ENCODE results near the gene NMNAT3. TPM values are rescaled to one million over a fixed set of nuclear protein-coding genes. Genes with fewer than 3 reads are reported as not detected.

NMNAT3 gene
- total RNA-seq, 1 donor from 2014 or later = 1.2 TPM

DNA sequence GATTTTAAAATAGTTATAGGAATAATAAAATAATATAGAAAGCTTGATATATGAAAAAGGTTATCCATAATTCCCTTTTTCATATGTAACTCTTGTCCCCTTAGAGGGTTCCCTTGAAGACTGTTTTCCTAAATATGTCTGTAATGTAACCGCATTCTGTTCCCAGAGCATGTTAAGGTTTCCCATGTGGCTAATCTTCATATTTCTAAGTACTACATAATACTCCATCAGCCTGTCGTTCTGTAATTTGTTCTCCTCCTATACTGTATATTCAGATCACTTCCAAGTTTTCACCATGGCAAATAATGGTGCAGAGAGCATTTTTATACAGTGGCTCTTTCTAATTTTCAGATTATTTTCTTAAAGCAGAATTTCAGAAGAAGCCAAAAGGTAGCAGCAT lies 6.7 kb downstream of the NMNAT3 start:
- no peak for DNase-seq (ENCODE audit: low spot score)
- no peaks in the 10 kb centered on the region for H3K4me1 Mint-ChIP-seq (ENCODE audit: low read depth)
- no peak overlapping the region for H3K4me3 Mint-ChIP-seq
- intact Hi-C loops (cut with micrococcal nuclease) = no loop called here
- no peak overlapping the region for H3K27ac Mint-ChIP-seq
- no peaks in the 10 kb centered on the region for H3K36me3 Mint-ChIP-seq (ENCODE audit: low read depth)
- H3K27me3 Mint-ChIP-seq (ENCODE audit: insufficient read depth) = peaks cover 2% of the 10 kb centered on the region
- H3K9me3 Mint-ChIP-seq = no peaks in the 10 kb centered on the region

DNA sequence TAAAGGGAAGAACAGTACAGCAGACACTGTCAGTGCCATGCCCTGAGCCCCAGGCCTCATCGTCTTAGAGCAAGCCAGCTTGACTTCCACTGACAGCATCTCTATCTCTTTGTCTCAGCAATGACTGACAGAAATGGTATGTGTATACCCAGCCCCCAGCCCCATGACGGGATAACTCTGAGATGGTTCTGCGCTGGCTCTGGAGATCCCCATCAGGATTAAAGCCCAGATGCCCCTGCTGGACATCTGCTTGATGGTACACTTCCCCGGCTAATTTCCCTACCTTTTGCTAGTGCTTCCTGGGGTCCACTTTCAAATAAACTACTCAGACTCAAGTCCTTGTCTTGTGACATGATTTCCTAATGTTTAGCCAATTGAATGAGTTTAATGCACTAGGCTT lies 7.6 kb downstream of the NMNAT3 start:
- Mint-ChIP-seq H3K9me3 (no peaks in the 10 kb centered on the region), H3K4me3 (no peak overlapping the region), H3K4me1 (ENCODE audit: low read depth) (no peaks in the 10 kb centered on the region), H3K36me3 (ENCODE audit: low read depth) (no peaks in the 10 kb centered on the region), H3K27ac (no peak overlapping the region), H3K27me3 (ENCODE audit: insufficient read depth) (peaks cover 2% of the 10 kb centered on the region)
- no peak for DNase-seq (ENCODE audit: low spot score)
- intact Hi-C loops (cut with micrococcal nuclease) = no loop called here

DNA sequence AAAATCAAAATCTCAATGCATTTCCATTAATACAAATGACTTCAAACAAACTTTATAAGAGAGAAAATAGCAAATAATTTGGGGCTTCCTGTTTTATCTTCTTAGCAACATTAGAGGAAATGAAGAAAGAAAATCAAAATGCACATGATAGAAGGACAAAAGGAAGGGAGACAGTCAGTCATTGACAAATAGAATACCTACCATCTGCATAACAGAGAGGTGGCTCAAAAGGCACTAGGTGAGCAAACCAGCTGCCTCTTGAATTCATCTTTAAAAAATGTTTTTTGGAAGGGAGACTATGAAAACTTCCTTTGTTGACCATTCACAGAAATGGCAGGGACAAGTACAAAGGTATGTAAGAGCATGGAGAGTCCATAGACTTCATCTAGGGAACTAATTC lies 9.4 kb downstream of the NMNAT3 start:
- H3K27ac Mint-ChIP-seq = no peak overlapping the region
- intact Hi-C loops (cut with micrococcal nuclease) = no loop called here
- H3K36me3 Mint-ChIP-seq (ENCODE audit: low read depth) = no peaks in the 10 kb centered on the region
- H3K9me3 Mint-ChIP-seq = no peaks in the 10 kb centered on the region
- no peak for DNase-seq (ENCODE audit: low spot score)
- no peak overlapping the region for H3K4me3 Mint-ChIP-seq
- H3K27me3 Mint-ChIP-seq (ENCODE audit: insufficient read depth) = peaks cover 2% of the 10 kb centered on the region
- no peaks in the 10 kb centered on the region for H3K4me1 Mint-ChIP-seq (ENCODE audit: low read depth)

DNA sequence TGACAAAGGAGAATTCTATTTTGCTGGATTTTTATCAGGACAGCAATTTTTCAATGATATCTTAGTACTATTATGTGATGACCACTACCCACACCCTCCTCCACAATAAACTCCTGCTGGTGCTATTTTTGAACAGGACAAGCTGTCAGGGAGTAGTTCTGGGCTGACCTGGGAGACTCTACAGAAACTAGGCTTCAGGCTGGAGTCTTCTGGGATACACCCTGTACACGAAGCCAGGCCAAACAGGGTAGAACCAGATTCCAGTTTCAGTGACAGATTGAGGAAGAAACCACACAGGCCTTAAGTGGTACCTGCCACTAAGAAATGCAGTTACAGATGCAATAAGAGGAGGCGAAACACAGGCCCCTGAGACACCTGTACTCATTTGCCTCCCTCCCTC lies 12.8 kb downstream of the NMNAT3 start:
- intact Hi-C loops (cut with micrococcal nuclease) = no loop called here
- Mint-ChIP-seq H3K4me3 (no peak overlapping the region), H3K9me3 (no peaks in the 10 kb centered on the region), H3K27me3 (ENCODE audit: insufficient read depth) (no peaks in the 10 kb centered on the region), H3K27ac (no peak overlapping the region), H3K36me3 (ENCODE audit: low read depth) (no peaks in the 10 kb centered on the region), H3K4me1 (ENCODE audit: low read depth) (no peaks in the 10 kb centered on the region)
- DNase-seq (ENCODE audit: low spot score) = no peak

DNA sequence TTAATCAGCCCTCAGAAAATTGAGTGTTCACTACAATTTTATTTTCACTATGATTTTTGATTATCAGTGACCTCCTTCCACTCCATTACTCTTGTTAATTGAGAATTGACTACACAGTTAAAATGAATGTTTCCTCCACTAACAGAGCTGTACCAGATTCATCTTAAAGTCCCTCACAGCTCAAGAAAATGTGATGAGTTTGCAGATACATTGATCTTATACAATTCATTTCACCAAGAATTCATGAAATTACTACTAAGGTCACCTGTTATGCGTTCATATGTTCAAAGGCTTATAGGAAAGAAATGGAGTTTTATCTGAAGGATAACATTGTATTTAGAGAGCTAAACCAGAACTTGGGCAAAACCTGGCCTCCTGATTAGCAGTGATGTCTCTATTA lies 17.5 kb downstream of the NMNAT3 start:
- Mint-ChIP-seq H3K27me3 (ENCODE audit: insufficient read depth) (no peaks in the 10 kb centered on the region), H3K4me1 (ENCODE audit: low read depth) (no peaks in the 10 kb centered on the region), H3K4me3 (no peak overlapping the region), H3K27ac (no peak overlapping the region), H3K9me3 (no peaks in the 10 kb centered on the region), H3K36me3 (ENCODE audit: low read depth) (no peaks in the 10 kb centered on the region)
- intact Hi-C loops (cut with micrococcal nuclease) = no loop called here
- DNase-seq (ENCODE audit: low spot score) = no peak

DNA sequence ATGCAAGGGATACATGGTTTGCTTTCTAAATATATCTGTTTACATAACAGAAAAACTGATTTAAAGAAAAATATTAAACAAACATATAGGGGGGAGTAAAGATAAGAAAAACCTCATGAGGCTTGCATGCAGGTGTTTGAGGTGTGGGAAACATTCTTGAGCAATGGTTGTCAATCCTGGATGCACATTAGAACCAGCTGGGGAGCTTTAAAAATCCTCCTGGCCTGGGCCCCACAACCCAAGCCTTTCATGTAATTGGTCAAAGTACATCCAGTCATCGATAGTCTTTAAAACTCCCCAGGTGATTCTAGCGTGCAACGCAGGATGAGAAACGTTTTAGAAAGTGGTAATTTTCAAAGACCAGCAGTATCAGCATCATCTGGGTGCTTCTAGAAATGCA lies 18.3 kb downstream of the NMNAT3 start:
- Mint-ChIP-seq H3K27ac (no peak overlapping the region), H3K36me3 (ENCODE audit: low read depth) (no peaks in the 10 kb centered on the region), H3K4me3 (no peak overlapping the region), H3K9me3 (no peaks in the 10 kb centered on the region), H3K4me1 (ENCODE audit: low read depth) (no peaks in the 10 kb centered on the region), H3K27me3 (ENCODE audit: insufficient read depth) (no peaks in the 10 kb centered on the region)
- intact Hi-C loops (cut with micrococcal nuclease) = no loop called here
- DNase-seq (ENCODE audit: low spot score) = no peak

DNA sequence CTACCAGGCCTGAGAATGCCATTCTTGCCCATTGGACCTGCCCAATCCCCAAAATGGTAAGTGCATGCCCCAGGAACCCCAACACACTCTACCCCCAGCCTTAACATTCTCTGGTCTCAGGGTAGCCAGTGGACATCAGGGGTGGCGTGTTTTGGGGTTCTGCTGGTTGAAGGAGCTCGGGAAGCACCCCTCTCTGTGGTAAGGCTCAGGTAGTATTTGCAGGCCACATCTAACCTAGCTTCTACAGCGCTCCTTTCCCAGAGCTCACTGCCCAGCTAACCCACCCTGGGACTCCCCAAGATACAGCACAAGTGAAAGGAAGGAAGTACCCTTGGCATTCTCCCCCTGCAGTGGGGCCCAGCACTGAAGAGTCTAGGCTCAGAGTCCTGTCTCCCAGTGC lies 19.8 kb downstream of the NMNAT3 start:
- no peak overlapping the region for H3K4me3 Mint-ChIP-seq
- H3K27ac Mint-ChIP-seq = no peak overlapping the region
- intact Hi-C loops (cut with micrococcal nuclease) = no loop called here
- no peaks in the 10 kb centered on the region for H3K9me3 Mint-ChIP-seq
- DNase-seq (ENCODE audit: low spot score) = no peak
- H3K27me3 Mint-ChIP-seq (ENCODE audit: insufficient read depth) = no peaks in the 10 kb centered on the region
- no peaks in the 10 kb centered on the region for H3K36me3 Mint-ChIP-seq (ENCODE audit: low read depth)
- H3K4me1 Mint-ChIP-seq (ENCODE audit: low read depth) = no peaks in the 10 kb centered on the region

DNA sequence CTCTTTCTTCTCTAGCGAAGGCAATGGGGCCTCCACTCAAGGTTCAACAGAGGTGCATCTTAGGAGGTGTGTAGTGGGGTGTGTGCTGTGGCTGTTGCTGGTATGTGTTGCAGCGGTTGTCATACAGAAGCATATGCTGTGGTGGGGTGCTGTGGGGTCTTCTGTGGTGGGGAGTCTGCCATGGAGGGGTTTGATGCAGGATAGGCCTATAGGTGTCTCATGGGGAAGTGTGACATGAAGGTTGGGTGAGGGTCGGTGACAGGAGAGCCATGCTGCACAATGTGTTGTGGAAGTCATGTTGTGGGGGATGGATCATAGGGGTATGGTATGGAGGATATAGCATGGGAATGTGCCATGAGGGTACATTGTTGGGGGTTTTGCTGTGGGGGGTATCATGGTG lies 20.3 kb downstream of the NMNAT3 start:
- intact Hi-C loops (cut with micrococcal nuclease) = no loop called here
- no peak for DNase-seq (ENCODE audit: low spot score)
- no peaks in the 10 kb centered on the region for H3K9me3 Mint-ChIP-seq
- H3K27me3 Mint-ChIP-seq (ENCODE audit: insufficient read depth) = no peaks in the 10 kb centered on the region
- H3K36me3 Mint-ChIP-seq (ENCODE audit: low read depth) = no peaks in the 10 kb centered on the region
- no peak overlapping the region for H3K4me3 Mint-ChIP-seq
- H3K4me1 Mint-ChIP-seq (ENCODE audit: low read depth) = no peaks in the 10 kb centered on the region
- H3K27ac Mint-ChIP-seq = no peak overlapping the region

DNA sequence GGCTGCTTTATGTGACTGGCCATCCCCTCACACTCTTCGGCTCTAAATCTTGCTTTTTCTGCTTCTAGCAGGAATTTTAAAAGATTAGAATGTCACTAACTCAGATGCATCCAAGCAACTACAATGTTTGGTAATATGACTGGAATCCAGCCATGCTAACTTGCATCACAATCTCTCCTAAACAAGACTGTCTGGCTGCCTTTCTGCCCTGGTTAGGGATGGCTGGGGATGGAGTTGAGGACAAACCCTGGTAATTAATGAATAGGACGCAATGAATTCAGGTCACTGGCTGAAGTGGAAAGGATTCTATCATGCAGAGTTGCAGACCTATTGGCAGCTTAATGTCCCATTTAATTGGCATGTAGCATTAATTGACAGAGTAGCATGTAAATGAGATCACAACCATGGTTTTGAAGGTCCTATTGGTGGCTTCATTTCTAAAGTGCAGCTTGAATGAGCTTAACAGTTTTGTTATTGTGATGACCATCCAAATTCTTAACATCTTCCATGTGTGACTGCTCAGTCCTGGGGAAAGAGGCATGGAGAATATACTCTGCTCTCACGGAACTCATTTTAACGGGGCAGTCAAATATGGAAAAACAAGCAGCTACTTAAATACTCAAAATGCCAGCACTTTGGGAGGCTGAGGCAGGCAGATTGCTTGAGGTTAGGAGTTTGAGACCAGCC lies 21.7 kb downstream of the NMNAT3 start:
- intact Hi-C loops (cut with micrococcal nuclease) = no loop called here
- no peaks in the 10 kb centered on the region for H3K4me1 Mint-ChIP-seq (ENCODE audit: low read depth)

DNA sequence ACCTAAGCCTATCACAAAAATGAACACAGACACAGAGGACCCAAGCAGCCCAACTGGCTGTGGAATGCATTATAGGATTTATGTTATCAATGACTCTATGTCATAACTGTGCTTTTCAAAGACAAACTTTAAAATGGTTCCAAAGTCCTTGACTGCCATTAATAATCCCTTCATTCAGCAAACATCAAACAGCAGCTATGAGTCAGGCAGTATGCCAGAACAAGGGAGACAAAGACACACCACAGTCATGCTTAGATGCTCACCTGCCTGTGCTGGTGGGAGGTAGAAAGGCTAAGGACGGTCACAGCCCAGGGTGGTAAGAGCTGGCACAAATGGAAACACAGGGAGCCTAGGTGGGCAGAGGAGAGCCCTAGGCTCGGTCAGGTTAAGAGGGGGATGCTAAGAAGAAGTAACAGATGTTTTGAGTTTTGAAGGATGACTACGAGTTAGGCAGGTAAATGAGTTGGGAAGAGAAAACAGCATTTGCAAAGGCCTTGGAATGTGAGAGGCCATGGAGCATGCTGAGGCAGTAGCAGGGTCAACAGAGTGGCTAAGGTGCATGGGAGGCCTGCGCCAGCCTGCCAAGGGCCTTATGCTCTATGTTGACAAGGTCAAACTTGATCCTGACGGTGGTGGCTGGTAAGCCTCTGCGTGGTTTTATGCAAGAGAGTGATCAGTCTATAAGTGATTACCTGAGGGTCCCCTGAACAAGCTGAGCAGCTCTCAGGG lies 23.0 kb downstream of the NMNAT3 start:
- Mint-ChIP-seq H3K36me3 (ENCODE audit: low read depth) (no peaks in the 10 kb centered on the region), H3K9me3 (no peaks in the 10 kb centered on the region), H3K4me3 (no peak overlapping the region), H3K27ac (no peak overlapping the region), H3K27me3 (ENCODE audit: insufficient read depth) (no peaks in the 10 kb centered on the region), H3K4me1 (ENCODE audit: low read depth) (no peaks in the 10 kb centered on the region)
- DNase-seq (ENCODE audit: low spot score) = no peak
- intact Hi-C loops (cut with micrococcal nuclease) = no loop called here

More for the DNA sequence above, 21.7 kb downstream of the NMNAT3 start:
- H3K4me3 Mint-ChIP-seq = no peak overlapping the region
- H3K36me3 Mint-ChIP-seq (ENCODE audit: low read depth) = no peaks in the 10 kb centered on the region
- no peaks in the 10 kb centered on the region for H3K27me3 Mint-ChIP-seq (ENCODE audit: insufficient read depth)
- H3K27ac Mint-ChIP-seq = no peak overlapping the region
- DNase-seq (ENCODE audit: low spot score) = no peak
- no peaks in the 10 kb centered on the region for H3K9me3 Mint-ChIP-seq

DNA sequence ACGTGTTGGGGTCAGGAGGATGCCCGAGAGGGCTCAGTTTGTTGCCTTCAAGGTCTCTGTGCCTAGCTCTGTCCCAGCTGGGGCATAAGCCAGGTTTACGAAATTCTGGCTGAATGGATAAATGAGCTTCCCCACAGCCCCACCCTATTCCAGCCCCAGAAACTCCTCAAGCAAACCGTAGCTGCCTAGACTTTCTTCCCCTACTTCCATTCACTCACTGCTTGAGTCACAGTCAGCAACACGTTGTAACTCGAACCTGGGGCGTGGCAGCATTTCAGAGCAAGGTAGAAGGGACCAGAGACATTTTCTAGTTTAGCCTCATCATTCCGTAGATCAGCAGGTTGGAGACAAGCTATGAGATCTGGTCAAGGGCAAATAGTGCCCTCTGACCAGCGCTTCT lies 24.2 kb downstream of the NMNAT3 start:
- Mint-ChIP-seq H3K36me3 (ENCODE audit: low read depth) (no peaks in the 10 kb centered on the region), H3K4me1 (ENCODE audit: low read depth) (no peaks in the 10 kb centered on the region), H3K27me3 (ENCODE audit: insufficient read depth) (no peaks in the 10 kb centered on the region), H3K4me3 (no peak overlapping the region), H3K27ac (no peak overlapping the region), H3K9me3 (no peaks in the 10 kb centered on the region)
- no peak for DNase-seq (ENCODE audit: low spot score)
- intact Hi-C loops (cut with micrococcal nuclease) = no loop called here

DNA sequence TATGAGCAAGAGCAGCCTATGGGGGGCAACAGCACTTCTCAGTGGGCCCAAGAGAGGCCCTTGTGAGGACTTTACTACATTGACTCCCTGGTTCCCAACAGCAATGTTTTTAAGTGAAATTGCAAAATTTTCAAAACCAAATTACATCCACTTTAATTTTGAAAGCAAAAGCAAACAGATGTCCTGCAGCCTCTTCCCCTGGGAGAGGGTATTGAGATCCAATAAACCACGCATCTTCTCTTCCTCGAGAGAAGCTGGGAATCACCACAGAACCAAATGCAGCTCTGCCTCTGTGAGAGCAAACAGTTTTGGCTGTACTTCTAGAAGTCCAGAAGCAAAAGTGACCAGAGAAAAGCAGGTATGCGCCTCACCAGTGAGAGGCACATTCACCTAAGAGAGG lies 25.2 kb downstream of the NMNAT3 start:
- Mint-ChIP-seq H3K4me3 (no peak overlapping the region), H3K9me3 (no peaks in the 10 kb centered on the region), H3K36me3 (ENCODE audit: low read depth) (no peaks in the 10 kb centered on the region), H3K4me1 (ENCODE audit: low read depth) (no peaks in the 10 kb centered on the region), H3K27me3 (ENCODE audit: insufficient read depth) (no peaks in the 10 kb centered on the region), H3K27ac (no peak overlapping the region)
- DNase-seq (ENCODE audit: low spot score) = no peak
- intact Hi-C loops (cut with micrococcal nuclease) = no loop called here

DNA sequence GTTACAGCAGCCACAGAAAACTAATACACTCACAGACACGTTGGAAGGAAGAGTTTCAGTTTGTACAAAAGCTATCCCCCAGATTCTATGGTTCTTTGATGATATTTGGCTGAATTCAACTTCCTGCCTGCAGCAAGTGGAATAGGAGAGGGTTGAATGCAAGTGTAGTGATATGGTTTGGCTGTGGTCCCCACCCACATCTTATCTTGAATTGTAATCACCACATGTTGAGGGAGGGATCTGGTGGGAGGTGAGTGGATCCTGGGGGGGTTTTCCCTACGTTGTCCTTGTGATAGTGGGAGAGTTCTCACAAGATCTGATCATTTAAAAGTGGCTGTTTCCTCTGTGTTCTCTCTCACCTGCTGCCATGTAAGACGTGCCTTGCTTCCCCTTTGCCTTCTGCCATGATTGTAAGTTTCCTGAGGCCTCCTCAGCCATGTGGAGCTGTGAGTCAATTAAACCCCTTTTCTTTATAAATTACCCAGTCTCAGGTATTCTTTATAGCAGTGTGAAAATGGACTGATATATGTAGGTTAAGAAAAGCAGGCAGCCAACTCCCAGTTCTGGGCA lies 29.8 kb downstream of the NMNAT3 start:
- no peak overlapping the region for H3K4me3 Mint-ChIP-seq

More for the DNA sequence above, 29.8 kb downstream of the NMNAT3 start:
- H3K4me1 Mint-ChIP-seq (ENCODE audit: low read depth) = peaks cover 4% of the 10 kb centered on the region
- no peak overlapping the region for H3K27ac Mint-ChIP-seq
- no peaks in the 10 kb centered on the region for H3K9me3 Mint-ChIP-seq
- intact Hi-C loops (cut with micrococcal nuclease) = no loop called here
- H3K36me3 Mint-ChIP-seq (ENCODE audit: low read depth) = no peaks in the 10 kb centered on the region
- no peak for DNase-seq (ENCODE audit: low spot score)
- no peaks in the 10 kb centered on the region for H3K27me3 Mint-ChIP-seq (ENCODE audit: insufficient read depth)
